H1 (cell line): ENCODE data around the gene COX5A. TPM values are rescaled to one million over a fixed set of nuclear protein-coding genes. Genes with fewer than 3 reads are reported as not detected.

Experiments used
- CTCF ChIA-PET: fragments of 300-600 bp; sonication (Branson Sonifier 250); formaldehyde crosslinking; loops from one replicate; lab custom pipeline; 2021; ENCODE audit not compliant: partially characterized antibody; lab: Charles Lee
- POLR2A ChIA-PET: fragments of 300-600 bp; sonication (Branson Sonifier 250); formaldehyde crosslinking; loops from one replicate; lab custom pipeline; 2021; ENCODE audit warnings: inconsistent platforms; ENCODE audit not compliant: partially characterized antibody; lab: Charles Lee
- DNase-seq, 2 experiments: peaks; one replicate each; pipeline versions ENCODE4 v3.0.0 to v3.0.0-alpha.2; 2010 to 2022; ENCODE audit warnings: low spot score in 2 of 2, low read depth in 1 of 2, mixed read lengths in 1 of 2
- FAIRE-seq: peaks from 2 replicates; lab custom pipeline; 2011; peaks lifted over from hg19 to GRCh38; lab: Jason Lieb, UNC
- H2AFZ ChIP-seq: 2 replicates; pipeline ENCODE4 v1.8.1; 2012; ENCODE audit warnings: low read length, inconsistent platforms
- H2AK5ac ChIP-seq: 2 replicates; pipeline ENCODE4 v1.6.1; 2013; ENCODE audit warnings: low read depth, low read length
- H2BK120ac ChIP-seq: replicated peaks from 2 replicates; pipeline ENCODE3; 2013; ENCODE audit warnings: low read depth, low read length, inconsistent platforms
- H2BK12ac ChIP-seq: 2 replicates; pipeline ENCODE4 v1.6.1; 2013; ENCODE audit warnings: low read depth, low read length
- H2BK15ac ChIP-seq: 2 replicates; pipeline ENCODE4 v1.6.1; 2013; ENCODE audit warnings: low read length
- H2BK20ac ChIP-seq: 2 replicates; pipeline ENCODE4 v1.6.1; 2013; ENCODE audit warnings: low read length
- H2BK5ac ChIP-seq: 2 replicates; pipeline ENCODE4 v1.6.1; 2013; ENCODE audit warnings: low read depth, low read length
- H3K14ac ChIP-seq: 2 replicates; pipeline ENCODE4 v1.6.1; 2013; ENCODE audit warnings: inconsistent platforms; ENCODE audit not compliant: insufficient read length
- H3K18ac ChIP-seq: 2 replicates; pipeline ENCODE4 v1.6.1; 2013; ENCODE audit warnings: low read length; ENCODE audit errors: extremely low read depth
- H3K23ac ChIP-seq: 2 replicates; pipeline ENCODE4 v1.6.1; 2013; ENCODE audit warnings: inconsistent platforms; ENCODE audit not compliant: insufficient read length
- H3K23me2 ChIP-seq: 2 replicates; pipeline ENCODE4 v1.6.1; 2013; ENCODE audit warnings: low read depth, low read length
- H3K27ac ChIP-seq: 2 replicates; pipeline ENCODE4 v1.6.1; 2011; ENCODE audit warnings: low read depth, low read length, inconsistent platforms
- H3K27me3 ChIP-seq, 4 experiments: replicated peaks in 1 of 4; 1 replicate in 1 of 4; 2 replicates in 3 of 4; pipeline versions ENCODE4 v1.6.1 to v1.8.1; 2011 to 2013; ENCODE audit warnings: low read length in 3 of 4, mild to moderate bottlenecking in 3 of 4, inconsistent platforms in 2 of 4, mixed read lengths in 2 of 4, moderate library complexity in 1 of 4; ENCODE audit not compliant: control insufficient read depth in 3 of 4, insufficient read depth in 3 of 4; ENCODE audit errors: extremely low read depth in 1 of 4
- H3K36me3 ChIP-seq, 4 experiments: 2 replicates each; pipeline versions ENCODE4 v1.6.1 to v1.8.1; 2011 to 2013; ENCODE audit warnings: mild to moderate bottlenecking in 4 of 4, low read length in 3 of 4, moderate library complexity in 2 of 4, control low read depth in 1 of 4, inconsistent platforms in 1 of 4; ENCODE audit not compliant: insufficient read depth in 4 of 4, control insufficient read depth in 2 of 4
- H3K4ac ChIP-seq: replicated peaks from 2 replicates; pipeline ENCODE3; 2013; ENCODE audit warnings: low read length, low read depth, mixed read lengths, inconsistent platforms; ENCODE audit not compliant: insufficient read length
- H3K4me1 ChIP-seq, 4 experiments: replicated peaks in 1 of 4; 1 replicate in 1 of 4; 2 replicates in 3 of 4; pipeline versions ENCODE4 v1.6.1 to v1.8.1; 2011 to 2013; ENCODE audit warnings: low read length in 3 of 4, inconsistent platforms in 2 of 4, mixed read lengths in 1 of 4; ENCODE audit not compliant: insufficient read depth in 4 of 4, control insufficient read depth in 3 of 4
- H3K4me2 ChIP-seq, 2 experiments: 2 replicates each; pipeline versions ENCODE4 v1.6.1 to v1.8.1; 2011 to 2013; ENCODE audit warnings: low read depth in 2 of 2, low read length in 2 of 2, control low read depth in 1 of 2, inconsistent platforms in 1 of 2, mild to moderate bottlenecking in 1 of 2; ENCODE audit not compliant: insufficient read depth in 1 of 2
- H3K4me3 ChIP-seq, 4 experiments: fragments of 200-600, 300-600 bp in 1 of 4; sonication (generic), shearing (Covaris generic), sonication (Bioruptor Twin) in 1 of 4; 2 replicates each; pipeline versions ENCODE4 v1.5.1 to v1.8.1; 2011 to 2016; ENCODE audit warnings: low read length in 4 of 4, low read depth in 3 of 4, control low read depth in 2 of 4, inconsistent platforms in 2 of 4, mild to moderate bottlenecking in 2 of 4, mixed read lengths in 1 of 4, moderate library complexity in 1 of 4; ENCODE audit not compliant: insufficient read depth in 2 of 4; ENCODE audit errors: extremely low read depth in 1 of 4
- H3K56ac ChIP-seq: replicated peaks from 2 replicates; pipeline ENCODE3; 2013; ENCODE audit warnings: low read depth, mild to moderate bottlenecking, mixed read lengths, low read length, inconsistent platforms; ENCODE audit not compliant: insufficient read length
- H3K79me1 ChIP-seq: 2 replicates; pipeline ENCODE4 v1.6.1; 2013; ENCODE audit warnings: low read depth, low read length, control low read depth
- H3K79me2 ChIP-seq, 2 experiments: 2 replicates each; pipeline versions ENCODE4 v1.6.1 to v1.8.1; 2012 to 2013; ENCODE audit warnings: low read length in 2 of 2, mild to moderate bottlenecking in 2 of 2, inconsistent platforms in 1 of 2; ENCODE audit not compliant: insufficient read depth in 2 of 2, control insufficient read depth in 1 of 2
- H3K9ac ChIP-seq, 4 experiments: replicated peaks in 1 of 4; 1 replicate in 1 of 4; 2 replicates in 3 of 4; pipeline versions ENCODE4 v1.6.1 to v1.8.1; 2011 to 2013; ENCODE audit warnings: low read depth in 3 of 4, low read length in 3 of 4, control low read depth in 2 of 4, mild to moderate bottlenecking in 2 of 4, moderate library complexity in 2 of 4, inconsistent platforms in 1 of 4; ENCODE audit errors: extremely low read depth in 1 of 4
- H3K9me3 ChIP-seq, 2 experiments: 2 replicates each; pipeline versions ENCODE4 v1.6.1 to v1.8.1; 2012 to 2013; ENCODE audit warnings: mild to moderate bottlenecking in 2 of 2, moderate library complexity in 2 of 2, control low read depth in 1 of 2, inconsistent platforms in 1 of 2, low read depth in 1 of 2, low read length in 1 of 2, mixed read lengths in 1 of 2; ENCODE audit not compliant: insufficient read depth in 2 of 2
- H4K20me1 ChIP-seq, 2 experiments: replicated peaks in 1 of 2; 2 replicates each; pipeline versions ENCODE3 to v1.8.1; 2011 to 2013; ENCODE audit warnings: inconsistent platforms in 2 of 2, low read length in 2 of 2, mild to moderate bottlenecking in 1 of 2; ENCODE audit not compliant: insufficient read depth in 2 of 2, control insufficient read depth in 1 of 2
- H4K5ac ChIP-seq: 2 replicates; pipeline ENCODE4 v1.6.1; 2013; ENCODE audit warnings: low read length, low read depth, mixed read lengths, inconsistent platforms; ENCODE audit not compliant: insufficient read length
- H4K8ac ChIP-seq: 2 replicates; pipeline ENCODE4 v1.8.0; 2013; ENCODE audit warnings: mild to moderate bottlenecking, moderate library complexity, low read length, inconsistent platforms; ENCODE audit not compliant: insufficient read depth; ENCODE audit errors: extremely low read depth
- H4K91ac ChIP-seq: replicated peaks from 2 replicates; pipeline ENCODE3; 2013; ENCODE audit warnings: low read length, mixed read lengths, inconsistent platforms; ENCODE audit not compliant: insufficient read length
- CBX8 ChIP-seq: fragments of 300-800, 300-1000 bp; sonication (generic); IDR thresholded peaks from 2 replicates; pipeline ENCODE4 v1.7.1; 2016; ENCODE audit warnings: low read depth, low read length, borderline replicate concordance
- CREB1 ChIP-seq: IDR thresholded peaks from 2 replicates; pipeline ENCODE4 v1.6.1; 2012; ENCODE audit warnings: inconsistent platforms
- MAFK ChIP-seq: IDR thresholded peaks from 2 replicates; pipeline ENCODE4 v1.6.1; 2012; ENCODE audit warnings: low read depth, mild to moderate bottlenecking, improper control_type of control experiment, low read length
- RBBP5 ChIP-seq: IDR thresholded peaks from 2 replicates; pipeline ENCODE4 v1.7.1; 2012; ENCODE audit warnings: low read depth, mild to moderate bottlenecking, inconsistent platforms, low read length, moderate library complexity, borderline replicate concordance
- RFX5 ChIP-seq: IDR thresholded peaks from 2 replicates; pipeline ENCODE4 v1.6.1; 2011; ENCODE audit warnings: low read depth, low read length, improper control_type of control experiment, borderline replicate concordance
- SAP30 ChIP-seq: fragments of 300-600 bp; sonication (generic); IDR thresholded peaks from 2 replicates; pipeline ENCODE4 v1.7.1; 2012; ENCODE audit warnings: low read length, moderate library complexity, mild to moderate bottlenecking, inconsistent platforms; ENCODE audit not compliant: insufficient read depth, insufficient replicate concordance
- SIN3A ChIP-seq, 2 experiments: IDR thresholded peaks in 1 of 2; conservative IDR thresholded peaks in 1 of 2; 2 replicates each; pipeline ENCODE4 v1.6.1; 2011 to 2012; ENCODE audit warnings: low read length in 2 of 2, improper control_type of control experiment in 1 of 2, low read depth in 1 of 2, mild to moderate bottlenecking in 1 of 2
- SP1 ChIP-seq: IDR thresholded peaks from 2 replicates; pipeline ENCODE4 v1.6.1; 2011; ENCODE audit warnings: low read depth, low read length
- TBP ChIP-seq: IDR thresholded peaks from 2 replicates; pipeline ENCODE4 v1.6.1; 2011; ENCODE audit warnings: low read depth, low read length, improper control_type of control experiment
- WGBS, 2 experiments: shearing (Covaris generic) in 1 of 2; methylation state at CpG; one replicate each; pipeline versions ENCODE4 v1.1.6 to v1.1.7; 2013 to 2015; ENCODE audit warnings: low lambda C conversion rate in 2 of 2, mixed read lengths in 2 of 2, inconsistent platforms in 1 of 2, low coverage in 1 of 2, missing lambda C conversion rate in 1 of 2; ENCODE audit not compliant: insufficient replicate concordance in 2 of 2, insufficient coverage in 1 of 2, insufficient read length in 1 of 2; ENCODE audit errors: extremely low coverage in 1 of 2, missing lambda C conversion rate in 1 of 2; 5-methylcytosine and 5-hydroxymethylcytosine counted together
- polyA plus RNA-seq, 7 experiments: library from polyadenylated mRNA; depleted of rRNA in 3 of 7; stranded (reverse) in 5 of 7; unstranded in 2 of 7; fragments of >200 nt in 5 of 7; fragments of 200-250 nt in 2 of 7; gene quantifications; 1 replicate in 5 of 7; 2 replicates in 1 of 7; 4 replicates in 1 of 7; pipeline versions ENCODE4 v1.2.1 to v1.2.3, GENCODE V29; 2011 to 2013; ENCODE audit warnings: missing spikeins in 2 of 7, mixed read lengths in 2 of 7
- total RNA-seq: library from RNA; stranded (reverse); fragmentation: NEBNext Ultra II Directional; extraction: Animal tissue kit (Norgen Biotek cat#: 25700); gene quantifications from 2 replicates; pipeline ENCODE4 v1.2.1, GENCODE V29; 2021

COX5A gene
- total and polyA plus RNA-seq, 2 of the 8 experiments (the other 6 are each of a cell fraction or from before 2014, with no cell fraction given), result 270 to 367 TPM

DNA sequence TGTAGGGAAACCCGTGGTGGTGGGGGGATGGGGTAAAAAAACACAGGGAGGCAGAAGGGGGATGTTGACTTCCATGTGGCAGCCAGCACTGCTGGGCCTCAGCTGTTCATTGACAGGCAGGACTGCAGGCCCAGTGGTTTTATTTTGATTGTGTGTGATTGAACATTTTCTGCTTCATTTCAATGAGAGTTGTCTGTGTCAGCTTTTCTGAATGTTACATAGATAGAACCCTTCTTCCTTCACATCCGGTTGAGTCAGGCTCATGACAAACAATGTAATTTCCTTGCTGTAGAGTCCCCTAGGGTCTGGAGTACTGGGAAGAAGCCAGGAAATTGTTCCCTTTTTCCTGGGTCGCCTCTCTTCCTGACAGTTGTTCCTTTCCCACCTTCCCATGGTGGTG, 26.9 kb upstream of the COX5A start:
- no peak overlapping the region for H3K14ac ChIP-seq
- H4K20me1 ChIP-seq, result no peaks in the 10 kb centered on the region
- H3K4me3 ChIP-seq, result no peak overlapping the region
- H3K79me2 ChIP-seq, result no peaks in the 10 kb centered on the region
- ChIA-PET POLR2A (interaction anchor here (1.3 kb wide), 1 partner anchor 31 kb away, joined by 4 read pairs; no protein-coding TSS in a partner anchor), CTCF (interaction anchor here (0.9 to 4.8 kb wide), 5 partner anchors 9 to 193 kb away, joined by 3 to 19 read pairs (median 4); no protein-coding TSS in a partner anchor)
- no peaks in the 10 kb centered on the region for H3K23me2 ChIP-seq
- H3K4me2 ChIP-seq, result no peak overlapping the region
- no peak overlapping the region for H3K27ac ChIP-seq
- FAIRE-seq, result no peak
- H3K79me1 ChIP-seq, result no peaks in the 10 kb centered on the region
- no peak overlapping the region for H4K5ac ChIP-seq
- H2AFZ ChIP-seq, result no peak overlapping the region
- no peak overlapping the region for H2BK20ac ChIP-seq
- H2AK5ac ChIP-seq, result no peak overlapping the region
- no peak overlapping the region for H2BK120ac ChIP-seq
- H3K23ac ChIP-seq, result no peak overlapping the region
- no peak overlapping the region for H4K8ac ChIP-seq
- no peak overlapping the region for H3K18ac ChIP-seq
- no peak overlapping the region for H3K56ac ChIP-seq
- 47% methylated on average over 3 of the region's 3 CpGs; no CpG with 5 or more reads in 1 of the 2 experiments for WGBS, 2 experiments
- no peaks in the 10 kb centered on the region for H3K9me3 ChIP-seq
- H2BK15ac ChIP-seq, result no peak overlapping the region
- H3K4ac ChIP-seq, result no peak overlapping the region
- no peaks in the 10 kb centered on the region for H3K36me3 ChIP-seq
- no peak overlapping the region for H2BK5ac ChIP-seq
- no peak overlapping the region; a peak in 1 of 7 replicates for H3K9ac ChIP-seq
- H3K4me1 ChIP-seq, result peaks cover 0 to 2% (median 0%) of the 10 kb centered on the region in 4 experiments; a peak in 3 of 7 replicates
- no peak overlapping the region for H4K91ac ChIP-seq
- TF ChIP-seq MAFK (no peak), SP1 (no peak), TBP (no peak), CBX8 (no peak), SAP30 (no peak), RFX5 (no peak), CREB1 (no peak), RBBP5 (no peak), SIN3A (conservative IDR thresholded peaks at IDR 0.05 in 1 of 2, IDR thresholded peaks at IDR 0.05 in 1 of 2; ENCODE audit: low read depth in 1 of 2, low read length in 2 of 2) (peak; percentile 52 to 55; a peak in 1 of 4 replicates)
- TF ChIP-seq, all 59 proteins: peak for 1
- peaks cover 0 to 6% (median 0%) of the 10 kb centered on the region in 4 experiments; a peak in 3 of 7 replicates for H3K27me3 ChIP-seq
- no peak for DNase-seq
- H2BK12ac ChIP-seq, result no peak overlapping the region
